Upper lobe of left lung (tissue), 6 donors: ENCODE results near the gene MATN4. TPM values are rescaled to one million over a fixed set of nuclear protein-coding genes. Genes with fewer than 3 reads are reported as not detected.

ENCODE experiments used
- ATAC-seq, 2 donors: fragments of 200-7000 bp; cut with Tn5 transposase; one replicate each; pipeline ENCODE4 v1.9.1; 2022; ENCODE audit warnings: mild to moderate bottlenecking in 2 of 2, moderate library complexity in 2 of 2; ENCODE audit not compliant: low FRiP score in 2 of 2
- DNase-seq, 2 donors: peaks; one replicate each; pipeline ENCODE4 v3.0.0-alpha.2; 2019 to 2020
- H3K27ac ChIP-seq, 4 donors: fragments of 200-600 bp; sonication (generic); one replicate each; pipeline ENCODE4 v1.5.1; 2016 to 2019
- H3K27me3 ChIP-seq, 4 donors: fragments of 200-600 bp; sonication (generic); one replicate each; pipeline ENCODE4 v1.5.1; 2017 to 2019
- H3K36me3 ChIP-seq, 4 donors: fragments of 200-600 bp; sonication (generic); one replicate each; pipeline ENCODE4 v1.5.1; 2016 to 2019
- H3K4me1 ChIP-seq, 4 donors: fragments of 200-600 bp; sonication (generic); one replicate each; pipeline ENCODE4 v1.5.1; 2018 to 2019
- H3K4me3 ChIP-seq, 4 donors: fragments of 200-600 bp; sonication (generic); one replicate each; pipeline ENCODE4 v1.5.1; 2017 to 2019; ENCODE audit warnings: mild to moderate bottlenecking in 2 of 4, moderate library complexity in 1 of 4
- H3K9me3 ChIP-seq, 4 donors: fragments of 200-600 bp; sonication (generic); one replicate each; pipeline ENCODE4 v1.5.1; 2018 to 2019
- CTCF ChIP-seq, 6 experiments: fragments of 450-650 bp in 4 of 6; fragments of 200-600 bp in 2 of 6; sonication (generic) in 2 of 6; IDR thresholded peaks; one replicate each; pipeline ENCODE4 v1.5.1; 2016 to 2019; ENCODE audit warnings: antibody characterized with exemption in 6 of 6
- EP300 ChIP-seq, 4 donors: sonication (generic); formaldehyde crosslinking; IDR thresholded peaks; one replicate each; pipeline ENCODE4 v1.5.1; 2017; ENCODE audit warnings: antibody characterized with exemption in 4 of 4, control low read depth in 2 of 4
- POLR2A ChIP-seq, 4 donors: fragments of 450-650 bp; IDR thresholded peaks; one replicate each; pipeline ENCODE4 v1.5.1; 2016 to 2017; ENCODE audit warnings: antibody characterized with exemption in 4 of 4, mild to moderate bottlenecking in 2 of 4
- POLR2AphosphoS5 ChIP-seq, 2 donors: sonication (generic); formaldehyde crosslinking; IDR thresholded peaks; one replicate each; pipeline ENCODE4 v1.5.1; 2017; ENCODE audit warnings: antibody characterized with exemption in 2 of 2
- WGBS, 2 donors: methylation state at CpG; one replicate each; pipeline ENCODE4 v1.1.5; 2017 to 2018; 5-methylcytosine and 5-hydroxymethylcytosine counted together
- total RNA-seq, 6 donors: library from RNA; depleted of rRNA in 4 of 6; stranded (reverse); fragments of >200 nt in 4 of 6; gene quantifications; one replicate each; pipeline versions ENCODE4 v1.1.0 to v1.2.1, GENCODE V29; 2016 to 2021
- donor health status: DM: no; HTN: no; CAD: no; lungs with moderate emphysema.
- donor health status: DM: no; HTN: yes; CAD: no; lungs with severe emphysema.

The MATN4 gene
- total RNA-seq, 6 donors from 2014 or later = 0.30 to 0.44 TPM; not detected in 4

- peak in 1 of 2 donors; percentile 27 for DNase-seq
- peaks cover 39 to 72% (median 54%) of the 10 kb centered on the region in 4 donors for H3K4me1 ChIP-seq
- no peak for TF ChIP-seq CTCF (IDR thresholded peaks at IDR 0.05)
- no peak for TF ChIP-seq EP300 (IDR thresholded peaks at IDR 0.05)
- peak in 1 of 4 donors; percentile 7 for TF ChIP-seq POLR2A (IDR thresholded peaks at IDR 0.05)
- TF ChIP-seq POLR2AphosphoS5 (IDR thresholded peaks at IDR 0.05) = no peak
- H3K27ac ChIP-seq = peak overlapping the region; percentile 76 to 92 (median 92)
- H3K36me3 ChIP-seq = peaks cover 3 to 44% (median 17%) of the 10 kb centered on the region in 4 donors
- H3K27me3 ChIP-seq = no peaks in the 10 kb centered on the region
- ATAC-seq = no peak
- H3K4me3 ChIP-seq = peak overlapping the region in 1 of 4 donors; percentile 7
- H3K9me3 ChIP-seq = no peaks in the 10 kb centered on the region
- WGBS, 2 donors = 75 to 76% methylated on average over 10 to 11 of the region's 11 CpGs
Observed at GRCh38 chr20:45338121-45339030, 30.3 kb upstream of the MATN4 start.

GRCh38 chr20:45337367-45338120 is 29.4 kb upstream of the MATN4 start:
- H3K36me3 ChIP-seq = peaks cover 4 to 52% (median 24%) of the 10 kb centered on the region in 4 donors
- TF ChIP-seq EP300 (IDR thresholded peaks at IDR 0.05) (peak; percentile 28 to 79 (median 59)), CTCF (IDR thresholded peaks at IDR 0.05) (no peak), POLR2AphosphoS5 (IDR thresholded peaks at IDR 0.05) (peak; percentile 40 to 76), POLR2A (IDR thresholded peaks at IDR 0.05) (peak in 1 of 4 donors; percentile 11)
- H3K27ac ChIP-seq = peak overlapping the region; percentile 76 to 92 (median 92)
- H3K9me3 ChIP-seq = no peaks in the 10 kb centered on the region
- DNase-seq = peak in 1 of 2 donors; percentile 73
- ATAC-seq = peak; percentile 61 to 62
- no peaks in the 10 kb centered on the region for H3K27me3 ChIP-seq
- peaks cover 30 to 64% (median 49%) of the 10 kb centered on the region in 4 donors for H3K4me1 ChIP-seq
- 50 to 75% methylated on average over 8 to 15 of the region's 15 CpGs for WGBS, 2 donors
- H3K4me3 ChIP-seq = peak overlapping the region in 1 of 4 donors; percentile 7

GRCh38 chr20:45336530-45337366 is 28.6 kb upstream of the MATN4 start:
- H3K4me3 ChIP-seq = no peak overlapping the region

GRCh38 chr20:45330476-45330875 is 22.4 kb upstream of the MATN4 start:
- H3K36me3 ChIP-seq = peaks cover 42 to 93% (median 69%) of the 10 kb centered on the region in 4 donors
- peaks cover 0 to 23% (median 5%) of the 10 kb centered on the region in 4 donors for H3K4me1 ChIP-seq
- 93 to 97% methylated on average over 3 of the region's 3 CpGs for WGBS, 2 donors
- no peak for DNase-seq
- no peak for ATAC-seq
- H3K27me3 ChIP-seq = no peaks in the 10 kb centered on the region
- no peak overlapping the region for H3K27ac ChIP-seq
- H3K9me3 ChIP-seq = no peaks in the 10 kb centered on the region
- TF ChIP-seq POLR2A (IDR thresholded peaks at IDR 0.05) = no peak
- no peak for TF ChIP-seq CTCF (IDR thresholded peaks at IDR 0.05)
- no peak for TF ChIP-seq POLR2AphosphoS5 (IDR thresholded peaks at IDR 0.05)
- TF ChIP-seq EP300 (IDR thresholded peaks at IDR 0.05) = no peak
- H3K4me3 ChIP-seq = no peak overlapping the region

More at GRCh38 chr20:45336530-45337366, 28.6 kb upstream of the MATN4 start:
- 65 to 73% methylated on average over 10 to 11 of the region's 11 CpGs for WGBS, 2 donors
- DNase-seq (no peak), ATAC-seq (peak; percentile 42 to 53)
- no peaks in the 10 kb centered on the region for H3K9me3 ChIP-seq
- no peaks in the 10 kb centered on the region for H3K27me3 ChIP-seq
- TF ChIP-seq EP300 (IDR thresholded peaks at IDR 0.05) (no peak), POLR2AphosphoS5 (IDR thresholded peaks at IDR 0.05) (peak; percentile 26 to 37)
- peak overlapping the region; percentile 76 to 92 (median 92) for H3K27ac ChIP-seq
- H3K4me1 ChIP-seq = peaks cover 22 to 56% (median 41%) of the 10 kb centered on the region in 4 donors
- H3K36me3 ChIP-seq = peaks cover 12 to 60% (median 29%) of the 10 kb centered on the region in 4 donors
